HG02870 (cell line): Measurements from ENCODE around the gene MAD1L1.
"Not testable (repeated sequence)": the region's sequence is repeated elsewhere in the genome, so short reads cannot be mapped to it uniquely, and the experiment has no call there.

ENCODE experiments used
- ATAC-seq: cut with Tn5 transposase; IDR thresholded peaks from one replicate; pipeline ENCODE4 v1.9.1; 2021; ENCODE audit warnings: mild to moderate bottlenecking, moderate library complexity; ENCODE audit not compliant: unreplicated experiment

The MAD1L1 gene

DNA sequence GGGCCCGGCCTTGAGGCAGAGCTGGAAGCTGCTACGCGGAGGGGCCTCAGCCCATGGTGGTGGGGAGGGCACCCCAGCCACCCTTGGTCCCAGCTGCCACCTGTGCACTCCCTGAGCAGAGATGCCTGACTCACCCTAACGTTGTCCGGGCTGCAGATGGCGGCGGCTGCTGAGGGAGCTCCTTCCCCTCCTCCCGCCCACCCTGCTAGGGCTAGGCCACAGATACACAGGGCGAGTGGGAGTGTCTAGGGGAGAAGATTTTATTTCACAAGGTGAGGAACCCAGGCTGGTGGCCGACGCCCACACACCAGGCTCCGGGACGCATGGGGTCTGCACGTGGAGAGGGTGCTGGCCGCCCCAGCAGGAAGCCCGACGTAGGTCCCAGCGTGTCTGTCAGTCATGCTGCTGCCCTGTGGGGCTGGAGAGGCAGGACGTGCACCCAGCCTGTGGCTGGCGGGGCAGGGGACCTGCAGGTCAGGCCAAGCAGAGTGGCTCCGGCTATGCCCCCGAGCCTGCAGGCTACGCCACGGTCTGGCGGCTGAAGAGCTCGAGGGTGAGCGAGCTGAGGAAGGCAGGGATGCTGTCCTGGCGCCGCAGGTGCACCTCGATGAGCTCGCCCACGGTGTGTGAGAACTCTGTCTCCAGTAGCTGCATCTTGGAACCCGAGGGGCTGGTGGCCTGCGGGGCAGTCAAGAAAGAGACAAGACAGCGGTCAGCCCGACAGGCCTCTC lies 417.0 kb downstream of the MAD1L1 start:
- ATAC-seq = not testable (repeated sequence)

DNA sequence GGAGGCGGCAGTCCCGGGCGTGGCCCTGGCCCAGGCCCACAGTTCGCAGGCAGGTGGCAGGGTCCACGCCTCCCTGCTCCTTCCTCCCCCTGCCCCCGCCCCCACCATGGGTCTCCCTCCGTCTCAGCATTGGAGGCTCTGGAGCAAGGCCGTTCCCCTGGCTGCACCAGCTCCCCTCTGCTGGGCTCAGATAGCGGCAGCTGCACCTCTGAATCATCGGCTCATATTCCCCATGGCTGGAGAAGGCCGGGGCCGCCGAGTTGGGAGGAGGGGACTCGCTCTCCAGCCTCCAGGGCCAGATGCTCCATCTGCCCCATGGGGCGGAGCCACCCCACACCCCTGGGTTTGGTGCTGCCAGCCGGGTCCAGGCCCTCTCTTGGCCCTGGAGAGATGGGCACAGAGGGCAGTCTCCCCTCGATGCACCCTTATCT lies 417.7 kb downstream of the MAD1L1 start:
- no peak for ATAC-seq

DNA sequence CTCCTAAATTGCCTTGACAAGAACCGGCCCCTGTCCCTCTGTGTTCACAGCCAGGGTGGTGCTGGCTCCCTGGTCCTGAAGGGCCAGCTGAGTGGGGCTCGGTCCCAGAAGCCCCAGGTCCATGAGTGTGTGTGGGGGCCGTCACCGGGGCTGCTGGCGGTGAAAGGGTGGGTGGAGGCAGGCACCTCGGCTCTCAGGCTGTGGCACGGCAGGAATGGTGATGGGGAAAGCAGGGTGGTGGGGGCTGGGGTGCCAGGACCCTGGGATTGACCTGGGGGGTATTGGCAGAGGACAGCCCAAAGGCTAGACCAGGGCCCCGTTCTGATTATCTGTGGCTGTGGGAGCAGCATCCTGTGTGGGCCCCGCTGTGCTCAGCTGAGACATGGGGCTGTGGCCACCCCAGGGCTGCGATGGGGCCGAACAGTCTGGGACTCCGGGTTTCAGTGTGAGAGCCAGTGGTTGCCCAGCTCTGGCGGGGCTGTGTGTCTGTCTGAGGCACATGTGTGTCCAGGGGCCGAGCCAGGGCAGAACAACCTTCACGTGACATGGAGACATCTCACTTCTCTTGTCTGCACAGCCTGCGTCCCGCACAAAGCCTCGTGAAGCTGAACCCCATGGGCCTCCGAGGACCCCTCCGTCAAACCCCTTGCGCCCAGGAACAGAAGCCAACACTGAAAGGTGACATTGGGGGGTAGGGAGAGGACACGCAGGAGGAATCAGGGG lies 418.5 kb downstream of the MAD1L1 start:
- ATAC-seq = no peak

DNA sequence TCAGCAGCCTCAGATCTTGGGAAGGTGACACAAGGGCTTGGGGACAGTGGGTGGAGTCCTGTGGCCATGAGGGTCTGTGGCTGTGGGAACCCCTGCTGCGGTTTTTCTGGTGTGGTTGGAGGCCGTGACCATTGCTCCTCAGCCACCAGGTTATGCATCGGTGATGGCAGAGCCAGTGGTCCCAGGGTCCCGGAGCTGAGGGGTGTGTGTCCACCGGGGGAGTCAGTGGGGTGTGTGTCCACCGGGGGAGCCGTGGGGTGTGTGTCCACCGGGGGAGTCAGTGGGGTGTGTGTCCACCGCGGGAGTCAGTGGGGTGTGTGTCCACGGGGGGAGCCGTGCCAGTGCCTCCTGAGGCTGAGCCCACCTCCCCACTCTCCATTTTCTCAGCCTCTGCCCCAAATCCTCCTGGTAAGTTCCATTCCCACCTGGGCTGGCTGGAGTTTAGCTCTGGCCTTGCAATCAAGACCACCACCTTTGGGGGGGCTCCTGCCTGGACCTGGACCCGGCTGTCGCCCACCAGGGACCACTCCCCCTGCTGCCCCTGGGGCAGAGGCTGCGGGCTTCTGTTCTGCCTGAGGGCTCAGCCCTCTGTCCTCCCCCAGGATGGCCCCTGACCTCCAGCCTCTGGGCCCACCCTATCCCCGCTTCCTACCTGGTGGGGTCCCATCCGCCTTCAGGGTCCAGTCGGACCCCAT lies 419.2 kb downstream of the MAD1L1 start:
- ATAC-seq = no peak

DNA sequence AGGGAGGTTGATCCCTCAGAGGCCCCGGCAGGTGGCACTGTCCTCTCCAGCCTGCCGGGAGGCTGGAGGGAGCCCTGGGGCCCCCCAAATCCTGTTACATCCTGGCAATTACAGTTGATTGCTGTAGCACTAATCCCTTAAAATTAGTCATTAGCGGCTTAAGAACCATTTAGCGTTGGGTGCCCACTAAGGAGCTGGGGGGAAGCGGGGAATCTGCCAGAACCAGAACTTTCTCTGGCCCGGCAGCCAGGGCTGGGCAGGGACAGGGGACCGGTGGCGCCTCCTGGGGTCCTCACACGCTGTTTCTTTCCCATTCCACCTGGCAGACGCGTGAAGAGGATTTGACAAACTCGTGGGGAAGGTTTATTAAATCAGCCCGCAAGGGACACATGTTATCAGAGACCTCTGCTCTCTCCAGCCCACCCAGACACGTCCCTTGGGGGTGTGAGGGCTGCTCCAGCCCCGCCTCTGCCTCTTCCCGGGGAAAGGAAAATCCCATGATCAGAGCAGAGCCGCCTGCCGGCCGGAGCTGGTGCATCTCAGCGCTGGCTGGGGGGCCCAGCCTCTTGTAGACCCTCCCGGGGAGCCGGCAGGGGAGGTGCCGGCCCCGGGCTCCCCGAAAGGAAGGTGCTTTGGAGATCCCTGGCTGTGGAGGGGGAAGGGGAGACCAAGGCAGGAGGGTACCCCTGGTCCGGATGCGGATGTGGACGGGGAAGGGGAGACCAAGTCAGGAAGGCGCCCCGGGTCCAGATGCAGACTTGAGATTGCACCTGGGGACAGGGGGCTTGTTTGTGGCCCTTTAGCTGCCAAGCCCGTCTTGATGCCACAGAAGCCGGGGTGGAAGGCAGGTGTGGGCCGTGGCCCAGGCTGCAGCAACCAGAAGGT lies 420.0 kb downstream of the MAD1L1 start:
- no peak for ATAC-seq

DNA sequence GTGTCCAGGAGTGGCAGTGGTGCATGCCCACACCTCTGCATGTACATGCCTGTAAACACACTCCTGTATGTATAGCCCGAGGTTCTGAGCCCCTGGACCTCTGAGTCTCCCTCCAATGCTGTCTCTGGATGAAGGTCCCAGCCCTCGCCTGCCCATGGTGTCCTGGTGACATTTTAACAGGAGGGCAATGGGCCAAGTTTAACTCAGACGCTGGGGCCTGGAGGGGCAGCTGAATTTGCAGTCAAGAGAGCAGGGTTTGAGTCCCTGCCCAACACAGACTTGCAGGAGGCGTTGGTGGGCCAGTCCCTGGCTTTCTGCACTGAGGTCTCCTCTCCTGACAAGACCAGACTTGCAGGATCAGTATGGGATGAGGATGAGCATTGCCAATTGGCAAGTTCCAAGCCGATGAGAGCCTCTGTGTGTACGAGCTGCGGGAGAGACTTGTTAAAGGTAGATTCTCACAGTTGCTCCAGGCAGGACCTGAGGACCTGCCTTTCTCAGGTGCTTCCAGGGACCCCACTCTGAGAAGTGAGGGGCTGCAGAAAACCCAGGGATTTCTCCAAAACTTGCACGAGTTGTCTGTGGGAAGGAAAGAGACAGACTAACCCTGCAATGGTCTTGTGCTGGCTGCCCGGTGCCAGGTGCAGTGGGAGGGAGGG lies 420.8 kb downstream of the MAD1L1 start:
- no peak for ATAC-seq

DNA sequence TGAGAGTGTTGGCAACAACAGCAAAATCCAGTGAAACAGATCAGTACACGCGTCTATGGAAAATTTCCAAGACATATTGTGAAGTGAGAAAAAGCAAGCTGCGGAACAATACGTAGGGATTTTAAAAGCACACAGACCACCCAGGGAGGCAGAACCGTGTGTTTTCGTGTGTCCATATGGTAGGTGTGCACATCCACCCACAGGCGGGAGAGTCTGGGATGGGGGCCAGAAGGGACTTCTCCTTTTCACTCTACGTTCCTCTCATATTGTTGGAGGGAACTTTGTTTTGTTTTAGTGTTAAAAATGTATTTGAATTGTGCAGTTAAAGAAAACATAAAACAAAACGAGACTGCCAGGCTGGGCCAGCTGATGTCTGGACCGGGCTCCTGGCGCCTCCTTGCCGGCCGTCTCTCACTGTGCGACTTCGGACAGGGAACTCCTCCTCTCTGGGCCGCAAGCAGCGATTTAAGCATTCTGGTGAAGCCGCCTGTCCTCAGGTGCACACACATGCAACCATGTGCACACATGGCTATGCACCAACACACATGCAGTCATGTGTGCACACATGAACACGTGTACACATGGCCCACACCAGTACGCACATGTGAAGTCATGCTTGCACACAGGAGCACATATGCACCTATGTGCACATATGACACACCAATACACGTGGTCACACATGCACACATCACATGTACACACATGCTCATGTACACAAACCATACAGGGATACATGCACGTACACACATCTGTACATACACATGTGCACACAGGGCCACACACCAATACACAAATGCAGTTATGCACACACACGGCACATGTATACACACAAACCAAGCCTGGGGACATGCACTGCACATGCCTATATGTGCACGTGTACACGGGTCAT lies 421.5 kb downstream of the MAD1L1 start:
- no peak for ATAC-seq

DNA sequence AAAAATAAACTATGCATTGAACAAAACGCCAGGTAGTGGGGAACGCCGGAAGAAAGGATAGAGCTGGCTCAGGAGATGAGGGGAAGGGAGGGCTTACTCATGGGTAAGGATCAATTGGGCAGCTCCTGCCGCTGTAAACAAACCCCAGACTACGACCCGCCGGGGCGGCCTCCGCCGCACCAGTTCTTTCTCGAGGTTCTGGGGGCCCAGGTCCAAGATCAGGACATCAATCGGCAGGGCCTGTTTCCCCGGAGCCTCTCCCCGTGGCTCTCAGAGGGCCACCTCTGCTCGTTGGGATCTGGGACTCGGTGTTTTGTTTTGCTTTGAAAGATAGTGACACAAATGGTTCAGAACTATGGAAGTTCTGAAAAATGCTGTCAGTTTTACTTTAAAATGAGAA lies 422.2 kb downstream of the MAD1L1 start:
- no peak for ATAC-seq

DNA sequence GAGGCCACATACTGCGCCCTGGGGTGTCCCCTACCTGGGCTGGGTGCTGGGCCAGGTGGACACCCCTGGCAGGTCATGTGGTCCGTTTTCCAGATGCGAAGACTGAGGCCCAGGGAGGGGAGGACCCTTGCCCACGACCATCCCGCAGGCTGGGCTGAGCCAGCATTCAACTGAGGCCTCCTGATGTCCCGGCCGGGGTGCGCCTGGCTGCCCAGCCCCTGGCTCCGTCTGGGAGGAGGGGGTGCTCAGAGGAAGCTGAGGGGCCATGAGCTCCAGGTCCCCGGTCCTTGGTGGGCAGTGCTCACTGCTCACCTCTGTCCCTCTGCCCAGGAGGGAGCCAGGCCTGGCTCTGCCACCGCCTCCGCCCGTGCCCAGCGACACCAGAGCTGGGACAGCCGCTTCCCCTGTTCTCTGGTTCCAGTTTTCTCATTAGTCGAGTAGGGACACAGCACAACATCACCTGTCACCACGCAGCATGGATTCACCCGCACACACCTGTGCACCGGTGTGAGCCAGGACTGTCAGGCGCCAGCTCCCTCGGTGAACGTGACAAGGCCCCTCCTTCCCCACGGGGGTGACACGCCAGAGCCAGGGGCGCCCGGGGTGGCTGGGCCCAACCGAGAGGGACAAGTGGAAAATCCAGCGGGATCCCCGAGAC lies 423.0 kb downstream of the MAD1L1 start:
- ATAC-seq = no peak

DNA sequence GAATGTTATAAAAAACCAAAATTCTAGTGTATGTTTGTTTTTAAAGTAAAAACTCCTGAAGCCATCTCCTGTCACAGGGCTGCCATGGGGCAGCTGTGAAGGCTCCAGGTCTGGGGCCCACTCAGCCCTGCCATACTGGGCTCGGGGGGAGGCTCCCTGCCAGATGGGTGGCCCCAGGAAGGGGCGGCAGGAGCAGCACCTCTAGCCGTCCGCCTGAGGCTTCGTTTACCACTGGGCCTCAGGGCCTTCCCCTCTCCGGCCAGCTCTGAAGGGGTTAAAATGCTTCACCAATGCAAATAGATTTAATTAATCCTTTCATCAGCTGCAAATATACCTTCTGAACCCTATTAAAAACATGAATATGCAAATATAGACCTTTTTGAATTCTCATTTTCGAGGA lies 423.7 kb downstream of the MAD1L1 start:
- no peak for ATAC-seq

DNA sequence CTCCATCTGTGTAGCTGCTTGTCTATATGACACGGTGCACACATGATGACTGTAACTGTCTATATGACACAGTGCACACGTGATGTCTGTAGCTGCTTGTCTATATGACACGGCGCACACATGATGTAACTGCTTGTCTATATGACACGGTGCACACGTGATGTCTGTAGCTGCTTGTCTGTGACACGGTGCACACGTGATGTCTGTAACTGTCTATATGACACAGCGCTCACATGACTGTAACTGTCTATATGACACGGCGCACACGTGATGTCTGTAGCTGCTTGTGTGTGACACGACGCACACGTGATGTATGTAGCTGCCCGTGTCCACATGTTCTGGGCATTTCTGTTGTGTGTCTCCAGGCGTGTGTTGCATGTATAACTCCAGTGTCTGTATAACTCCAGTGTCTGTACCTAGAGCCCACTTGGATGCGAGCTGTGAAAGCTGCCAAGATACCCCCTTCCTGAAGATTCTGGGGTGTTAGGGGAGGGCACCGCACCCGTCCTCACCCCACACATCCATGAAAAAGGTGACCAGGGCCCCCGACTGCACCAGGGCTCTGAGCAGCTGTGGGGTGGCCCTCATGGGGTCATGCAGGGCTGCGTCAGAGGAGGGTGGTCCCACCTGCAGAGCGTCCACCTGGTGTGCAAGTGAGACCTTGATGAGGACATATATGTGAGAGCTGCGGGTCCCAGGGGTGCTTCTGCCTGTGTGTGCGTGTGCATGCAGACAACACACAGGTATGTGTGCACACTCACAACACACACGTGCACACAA lies 424.7 kb downstream of the MAD1L1 start:
- no peak for ATAC-seq

DNA sequence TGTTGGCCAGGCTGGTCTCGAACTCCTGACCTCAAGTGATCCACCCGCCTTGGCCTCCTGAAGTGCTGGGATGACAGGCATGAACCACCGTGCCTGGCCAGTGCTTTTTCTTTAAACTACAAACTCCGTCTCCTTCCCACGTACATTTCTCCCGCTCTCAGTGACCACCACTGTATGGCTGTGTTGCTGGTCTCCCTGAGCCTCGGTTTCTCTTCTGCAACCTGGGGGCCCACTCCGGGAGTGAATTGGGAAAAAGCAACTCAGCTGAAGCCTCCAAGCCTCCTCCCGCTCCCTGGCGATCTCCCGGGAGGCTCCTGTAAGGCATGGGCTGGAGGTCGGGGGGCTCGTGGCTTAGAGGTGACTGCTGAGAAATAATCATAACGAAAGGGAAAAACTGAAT lies 426.4 kb downstream of the MAD1L1 start:
- no peak for ATAC-seq

DNA sequence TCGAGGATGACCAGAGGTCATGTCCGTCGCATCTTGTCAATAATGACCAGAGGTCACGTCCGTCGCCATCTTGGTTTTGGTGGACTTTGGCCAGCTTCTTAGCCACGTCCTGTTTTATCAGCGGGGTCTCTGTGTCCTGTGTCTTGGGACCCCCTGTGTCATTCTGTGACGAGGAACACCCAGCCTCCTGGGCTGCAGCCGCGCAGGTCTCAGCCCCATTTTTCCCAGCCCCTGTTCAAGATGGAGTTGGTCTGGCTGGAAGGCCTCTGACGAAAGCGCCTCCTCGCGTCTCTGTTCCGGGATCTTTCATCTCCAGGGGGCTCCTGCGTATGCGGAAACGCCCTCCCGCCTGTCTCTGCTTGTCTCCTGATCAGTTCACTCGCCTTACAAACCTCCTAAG lies 428.4 kb downstream of the MAD1L1 start:
- no peak for ATAC-seq

DNA sequence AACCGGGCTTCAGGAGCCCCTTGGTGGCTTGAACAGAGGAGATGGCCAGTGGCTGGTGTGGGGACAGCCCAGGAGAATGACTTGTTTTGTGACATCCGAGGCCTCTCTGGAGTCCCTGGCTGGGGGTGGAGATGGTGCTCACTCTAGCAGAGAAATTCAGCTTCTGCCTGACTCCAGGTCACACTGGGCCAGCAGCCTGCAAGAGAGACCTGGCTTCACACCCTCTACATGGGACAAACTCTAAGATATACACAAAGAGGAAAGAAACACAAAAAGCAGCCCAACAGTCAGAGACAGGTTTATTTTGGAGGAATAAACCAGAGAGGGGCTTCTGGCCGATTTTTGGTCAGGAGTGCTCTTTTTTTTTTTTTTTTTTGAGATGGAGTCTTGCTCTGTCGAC lies 429.8 kb downstream of the MAD1L1 start:
- ATAC-seq = no peak

DNA sequence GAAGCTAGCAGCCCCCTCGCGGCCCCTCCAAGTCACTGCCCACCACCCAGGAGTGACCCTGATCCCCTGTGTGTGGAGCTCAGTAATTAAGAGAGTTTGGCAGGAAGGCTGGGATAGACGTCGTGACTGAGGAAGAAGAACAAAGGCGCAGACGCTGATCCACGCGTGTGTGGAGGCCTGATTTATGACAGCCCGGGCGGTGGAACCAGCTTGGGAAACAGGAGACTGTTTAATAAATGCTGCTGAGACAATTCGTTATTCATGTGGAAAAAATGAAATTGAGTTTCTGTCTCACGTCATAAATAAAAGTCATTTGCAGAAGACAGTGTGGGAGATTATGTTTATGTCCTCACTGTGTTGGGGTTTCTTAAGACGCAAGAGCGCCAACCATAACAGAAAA lies 431.8 kb downstream of the MAD1L1 start:
- no peak for ATAC-seq

DNA sequence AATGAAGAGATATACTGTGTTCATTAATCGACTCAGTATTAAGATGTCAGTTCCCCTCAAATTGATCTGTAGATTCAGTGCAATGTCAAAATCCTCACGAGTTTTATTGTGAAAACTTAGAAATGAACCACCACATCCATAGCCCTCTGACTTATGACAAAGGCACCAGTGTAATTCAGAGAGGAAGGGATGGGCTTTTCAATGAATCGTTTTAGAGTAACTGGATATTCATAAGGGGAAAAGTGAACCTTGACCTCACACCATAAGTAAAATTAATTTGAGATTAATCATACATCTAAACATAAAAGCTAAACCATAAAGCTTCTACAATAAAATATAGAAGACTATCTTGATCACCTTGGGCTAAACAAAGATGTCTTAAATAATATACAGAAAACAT lies 434.6 kb downstream of the MAD1L1 start:
- no peak for ATAC-seq

DNA sequence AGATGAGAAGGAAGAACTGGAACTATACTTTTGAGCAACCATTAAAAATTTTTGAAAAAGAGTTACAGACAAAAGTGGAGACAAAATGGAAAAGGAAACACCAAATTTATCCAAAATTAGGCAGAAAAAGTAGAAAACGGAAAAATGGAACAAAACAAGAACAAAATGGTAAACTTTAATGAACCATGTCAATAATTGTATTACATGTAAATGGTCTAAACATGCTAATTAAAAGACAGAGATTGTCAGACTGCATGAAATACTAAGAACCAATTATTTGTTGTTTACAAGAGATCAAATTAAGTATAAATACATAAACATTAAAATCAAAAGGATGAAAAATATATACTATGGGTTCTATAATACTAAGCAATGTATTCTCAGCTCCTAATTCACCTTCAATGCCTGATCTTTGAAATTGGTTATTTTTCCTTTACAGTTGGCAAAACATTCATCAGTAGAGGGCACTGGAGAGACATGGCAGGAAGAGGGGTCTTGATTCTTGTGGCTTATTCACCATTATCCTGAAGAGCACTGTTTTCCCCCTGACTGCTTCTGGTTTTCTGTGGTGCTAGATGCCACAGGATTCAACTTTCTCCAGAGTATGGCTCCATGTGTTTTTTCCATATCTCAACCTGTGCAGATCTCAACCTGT lies 437.7 kb downstream of the MAD1L1 start:
- no peak for ATAC-seq
